Putamen (tissue), 1 donor: ENCODE results near the gene ANKRD44.

Source experiments
- DNase-seq: peaks from one replicate; pipeline ENCODE4 v3.0.0-alpha.2; 2016; ENCODE audit warnings: low spot score

Gene ANKRD44

GRCh38 chr2:197286805-197287595 is 23.6 kb downstream of the ANKRD44 start:
- DNase-seq: peak; percentile 73

GRCh38 chr2:197285361-197285760 is 25.2 kb downstream of the ANKRD44 start:
- DNase-seq: no peak

GRCh38 chr2:197284956-197285355 is 25.6 kb downstream of the ANKRD44 start:
- DNase-seq: no peak

GRCh38 chr2:197281421-197281820 is 29.2 kb downstream of the ANKRD44 start:
- DNase-seq: no peak

- DNase-seq: no peak
Observed at GRCh38 chr2:197280015-197280702, 30.4 kb downstream of the ANKRD44 start.

- no peak for DNase-seq
Observed at GRCh38 chr2:197278799-197279763, 31.5 kb downstream of the ANKRD44 start.

- DNase-seq: no peak
Observed at GRCh38 chr2:197277794-197278193, 32.8 kb downstream of the ANKRD44 start.

GRCh38 chr2:197276156-197276555 is 34.4 kb downstream of the ANKRD44 start:
- DNase-seq: no peak

- DNase-seq: no peak
Observed at GRCh38 chr2:197274937-197275336, 35.6 kb downstream of the ANKRD44 start.

- no peak for DNase-seq
Observed at GRCh38 chr2:197274349-197274748, 36.2 kb downstream of the ANKRD44 start.

- DNase-seq: no peak
Observed at GRCh38 chr2:197273485-197273884, 37.1 kb downstream of the ANKRD44 start.

- DNase-seq: no peak
Observed at GRCh38 chr2:197270601-197271000, 40.0 kb downstream of the ANKRD44 start.

GRCh38 chr2:197269815-197270214 is 40.8 kb downstream of the ANKRD44 start:
- no peak for DNase-seq

- no peak for DNase-seq
Observed at GRCh38 chr2:197268786-197269584, 41.6 kb downstream of the ANKRD44 start.

- DNase-seq: no peak
Observed at GRCh38 chr2:197266477-197266876, 44.1 kb downstream of the ANKRD44 start.

- DNase-seq: no peak
Observed at GRCh38 chr2:197265924-197266323, 44.7 kb downstream of the ANKRD44 start.

GRCh38 chr2:197265036-197265435 is 45.5 kb downstream of the ANKRD44 start:
- DNase-seq: no peak

- no peak for DNase-seq
Observed at GRCh38 chr2:197264332-197264731, 46.2 kb downstream of the ANKRD44 start.

GRCh38 chr2:197263077-197263476 is 47.5 kb downstream of the ANKRD44 start:
- DNase-seq: no peak

- DNase-seq: no peak
Observed at GRCh38 chr2:197261808-197262226, 48.8 kb downstream of the ANKRD44 start.

GRCh38 chr2:197259470-197259999 is 51.0 kb downstream of the ANKRD44 start:
- no peak for DNase-seq
